RWPE1 (cell line): ENCODE results near the gene GFOD1.

ENCODE experiments used
- CTCF ChIA-PET: fragments of 350-600 bp; sonication (Branson Sonifier 250); formaldehyde crosslinking; extraction: SDS; loops from one replicate; lab custom pipeline; 2021; lab: Yijun Ruan, JAX
- POLR2A ChIA-PET: fragments of 400-600 bp; formaldehyde crosslinking; extraction: SDS; loops from one replicate; lab custom pipeline; 2020; ENCODE audit warnings: antibody characterized with exemption; ENCODE audit not compliant: low non-redundant PET; lab: Yijun Ruan, JAX
- DNase-seq: peaks from one replicate; pipeline ENCODE4 v3.0.0; 2012; ENCODE audit warnings: low spot score
- H3K27ac ChIP-seq: fragments of 450-650 bp; 2 replicates; pipeline ENCODE4 v1.5.1; 2017
- TF ChIP-seq, protein P1 (sequence below): fragments of 450-650 bp; conservative IDR thresholded peaks from 2 replicates; pipeline ENCODE4 v1.5.1; 2017; ENCODE audit warnings: low read depth, mild to moderate bottlenecking

The GFOD1 gene

DNA sequence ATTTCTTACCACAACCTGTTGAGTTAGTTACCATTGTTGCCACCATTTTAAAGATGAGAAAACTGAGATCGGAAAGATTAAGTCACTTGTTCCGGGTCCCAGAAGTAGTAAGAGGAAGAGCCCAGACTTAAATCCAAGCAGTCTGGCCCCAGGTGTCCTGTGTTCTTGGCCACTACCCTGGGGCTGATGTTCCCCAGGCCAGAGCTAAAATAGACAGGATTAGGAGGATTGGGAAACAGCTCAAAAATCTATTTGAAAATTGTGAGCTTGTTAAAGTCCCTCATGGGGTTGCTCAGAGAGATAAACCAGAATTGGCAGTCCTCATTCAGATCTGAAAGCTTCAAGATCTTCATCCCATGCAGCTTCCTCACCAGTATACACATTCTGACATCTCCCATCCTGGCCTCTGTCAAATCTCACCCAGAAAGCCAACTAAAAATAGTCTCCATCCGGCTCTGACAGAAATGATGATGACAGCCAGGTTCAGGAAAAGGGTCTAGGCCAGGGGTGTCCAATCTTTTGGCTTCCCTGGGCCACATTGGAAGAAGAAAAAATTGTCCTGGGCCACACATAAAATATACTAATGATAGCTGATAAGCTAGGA, 62.0 kb downstream of the GFOD1 start:
- TF ChIP-seq, protein P1, sequence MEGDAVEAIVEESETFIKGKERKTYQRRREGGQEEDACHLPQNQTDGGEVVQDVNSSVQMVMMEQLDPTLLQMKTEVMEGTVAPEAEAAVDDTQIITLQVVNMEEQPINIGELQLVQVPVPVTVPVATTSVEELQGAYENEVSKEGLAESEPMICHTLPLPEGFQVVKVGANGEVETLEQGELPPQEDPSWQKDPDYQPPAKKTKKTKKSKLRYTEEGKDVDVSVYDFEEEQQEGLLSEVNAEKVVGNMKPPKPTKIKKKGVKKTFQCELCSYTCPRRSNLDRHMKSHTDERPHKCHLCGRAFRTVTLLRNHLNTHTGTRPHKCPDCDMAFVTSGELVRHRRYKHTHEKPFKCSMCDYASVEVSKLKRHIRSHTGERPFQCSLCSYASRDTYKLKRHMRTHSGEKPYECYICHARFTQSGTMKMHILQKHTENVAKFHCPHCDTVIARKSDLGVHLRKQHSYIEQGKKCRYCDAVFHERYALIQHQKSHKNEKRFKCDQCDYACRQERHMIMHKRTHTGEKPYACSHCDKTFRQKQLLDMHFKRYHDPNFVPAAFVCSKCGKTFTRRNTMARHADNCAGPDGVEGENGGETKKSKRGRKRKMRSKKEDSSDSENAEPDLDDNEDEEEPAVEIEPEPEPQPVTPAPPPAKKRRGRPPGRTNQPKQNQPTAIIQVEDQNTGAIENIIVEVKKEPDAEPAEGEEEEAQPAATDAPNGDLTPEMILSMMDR = no peak
- no peak overlapping the region for H3K27ac ChIP-seq
- ChIA-PET POLR2A (interaction anchor here (0.5 kb wide), 1 partner anchor 14 kb away, joined by 3 read pairs; no protein-coding TSS in a partner anchor), CTCF (interaction anchor here (0.6 to 0.7 kb wide), 2 partner anchors 25 to 138 kb away, joined by 3 read pairs; no protein-coding TSS in a partner anchor)
- no peak for DNase-seq

DNA sequence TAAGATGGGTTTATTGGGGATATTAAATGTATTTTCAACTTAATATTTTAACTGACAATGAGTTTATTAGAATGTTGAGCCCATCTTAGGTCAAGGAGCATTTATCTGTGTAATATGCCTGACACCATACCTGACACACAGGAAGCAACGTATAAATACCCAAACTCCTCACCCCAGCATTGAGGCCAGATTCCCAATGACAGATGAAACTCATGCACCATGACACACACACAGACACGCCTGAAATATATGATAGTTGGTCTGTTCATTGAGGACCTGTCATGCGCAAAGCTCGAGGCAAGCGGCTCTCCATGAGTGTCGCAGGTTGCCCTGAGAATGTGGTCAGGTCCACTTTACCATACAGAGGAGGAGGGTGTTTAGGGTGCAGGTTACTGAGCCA, 64.1 kb downstream of the GFOD1 start:
- DNase-seq = no peak
- TF ChIP-seq, protein P1 = no peak
- no peak overlapping the region for H3K27ac ChIP-seq
- POLR2A ChIA-PET = no interaction called here
- CTCF ChIA-PET = no interaction called here

DNA sequence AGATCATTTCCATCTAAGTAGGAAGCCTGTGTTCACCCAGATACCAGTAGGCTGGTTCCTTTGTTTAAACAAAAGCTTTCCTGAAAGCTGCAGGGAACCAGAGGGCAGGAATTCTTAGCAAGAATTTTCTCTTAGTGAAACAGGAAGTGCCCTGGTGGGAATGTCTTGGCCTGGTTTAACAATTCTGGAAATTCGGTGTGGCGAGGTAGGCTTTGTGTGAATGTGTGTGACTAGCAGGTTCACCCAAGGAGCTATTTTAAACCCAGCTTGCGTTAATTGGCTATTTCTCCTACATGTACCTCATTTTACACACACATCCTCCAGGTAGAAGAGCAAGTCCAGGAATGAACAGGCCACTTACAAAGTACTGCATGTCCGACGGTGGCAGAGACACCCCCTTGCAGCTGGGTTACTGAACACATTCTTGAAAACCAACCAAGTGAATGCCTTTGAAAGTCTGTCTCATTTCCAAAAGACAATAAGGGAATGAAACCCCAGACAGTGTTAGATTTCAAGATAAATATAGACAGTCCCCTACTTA, 64.6 kb downstream of the GFOD1 start:
- POLR2A ChIA-PET = no interaction called here
- CTCF ChIA-PET = interaction anchor here (0.5 kb wide), 1 partner anchor 86 kb away, joined by 4 read pairs; no protein-coding TSS in a partner anchor
- H3K27ac ChIP-seq = no peak overlapping the region
- DNase-seq = no peak
- TF ChIP-seq, protein P1 = no peak

DNA sequence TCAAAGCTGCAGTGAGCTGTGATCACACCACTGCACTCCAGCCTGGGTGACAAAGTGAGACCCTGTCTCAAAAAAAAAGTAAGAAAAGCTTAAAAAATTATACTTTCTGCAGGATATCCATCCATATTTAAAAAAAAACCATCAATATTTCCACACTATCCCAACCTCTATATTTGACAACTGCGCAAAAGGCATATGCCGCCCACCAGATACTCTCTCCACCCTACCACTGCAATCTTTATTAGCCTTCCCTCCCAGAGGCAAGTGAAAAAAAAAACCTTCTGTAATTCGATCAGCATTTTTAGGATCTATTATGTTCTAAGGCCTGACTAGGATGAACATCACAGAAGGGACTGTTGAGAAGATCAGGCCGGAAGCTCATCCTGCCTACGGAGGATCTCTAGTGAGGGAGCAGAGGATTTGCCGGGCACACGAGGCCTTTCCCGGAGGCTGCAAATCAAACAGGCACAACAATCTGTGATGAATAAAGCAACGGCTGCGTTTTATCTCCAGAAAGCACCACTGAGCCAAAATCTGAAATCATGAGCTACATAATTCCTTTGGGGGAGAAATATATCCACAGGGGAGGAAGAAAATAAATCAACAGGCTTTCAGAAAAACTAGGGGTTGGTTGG, 65.9 kb downstream of the GFOD1 start:
- CTCF ChIA-PET = no interaction called here
- POLR2A ChIA-PET = no interaction called here
- TF ChIP-seq, protein P1 = no peak
- H3K27ac ChIP-seq = no peak overlapping the region
- DNase-seq = no peak

DNA sequence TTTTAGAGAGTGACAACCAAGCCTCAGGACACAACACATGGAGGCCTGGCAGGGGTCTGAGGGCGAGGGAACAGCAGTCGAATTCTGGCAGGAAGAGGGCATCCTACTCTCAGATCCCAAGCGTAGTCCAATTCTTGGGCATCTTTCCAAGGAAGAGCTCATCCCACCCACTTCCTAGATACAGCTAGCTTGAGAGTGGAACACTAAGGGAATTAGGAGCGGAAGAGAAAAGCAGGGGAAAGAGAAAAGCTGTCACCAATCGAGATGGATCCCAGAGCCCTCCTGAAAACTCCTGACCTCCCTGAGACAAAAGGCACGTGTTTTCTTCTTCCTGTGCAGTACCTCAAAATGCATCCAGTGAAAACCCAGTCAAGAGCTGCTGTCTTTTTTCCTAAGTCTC, 67.1 kb downstream of the GFOD1 start:
- H3K27ac ChIP-seq = no peak overlapping the region
- ChIA-PET POLR2A (no interaction called here), CTCF (no interaction called here)
- TF ChIP-seq, protein P1 = no peak
- DNase-seq = no peak

DNA sequence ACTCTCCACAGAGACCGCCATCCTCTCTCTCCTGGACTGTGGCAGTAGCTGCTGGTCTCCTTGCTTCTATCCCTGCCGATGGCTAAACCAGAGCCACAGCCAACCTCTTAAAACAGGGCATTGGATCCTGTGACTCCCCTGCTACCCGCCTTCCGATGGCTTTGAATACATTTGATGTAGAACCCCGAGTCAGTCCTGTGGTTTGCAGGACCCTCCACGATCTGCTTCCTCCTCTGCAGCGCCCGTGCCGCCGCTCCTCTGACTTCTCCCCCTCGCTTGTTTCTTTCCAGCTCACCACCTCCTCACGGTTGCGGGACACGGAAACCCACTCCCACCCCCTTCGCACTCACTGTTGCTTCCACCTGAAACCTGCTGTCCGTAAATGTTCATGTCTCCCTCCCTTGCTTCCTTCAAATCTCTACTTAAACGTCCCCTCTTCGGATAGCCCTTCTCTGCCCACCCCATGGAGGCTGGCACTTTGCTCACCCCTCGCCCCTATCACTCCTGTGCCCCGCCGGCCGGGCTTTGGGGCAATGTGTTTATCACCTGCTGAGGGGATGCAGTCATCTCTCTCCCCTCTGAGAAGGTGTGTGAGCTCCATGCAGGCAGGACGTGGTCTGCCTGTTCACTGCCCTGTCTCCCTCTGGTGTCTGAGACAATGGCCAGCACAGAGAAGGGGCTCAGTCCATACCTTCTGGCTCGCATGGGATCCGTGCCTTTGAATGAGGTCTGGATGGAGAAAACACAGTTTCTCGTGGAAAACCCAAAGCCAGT, 67.8 kb downstream of the GFOD1 start:
- H3K27ac ChIP-seq = no peak overlapping the region
- ChIA-PET POLR2A (no interaction called here), CTCF (no interaction called here)
- DNase-seq = no peak
- TF ChIP-seq, protein P1 = no peak
